IMR-90 (cell line): ENCODE measurements around the gene MEGF11. TPM values are rescaled to one million over a fixed set of nuclear protein-coding genes. Genes with fewer than 3 reads are reported as not detected.

Experiments
- ATAC-seq: fragments of 200-7000 bp; cut with Tn5 transposase; 2 replicates; pipeline ENCODE4 v1.9.1; 2020; ENCODE audit warnings: low read depth, mild to moderate bottlenecking, moderate library complexity
- BruUV-seq: library from RNA; stranded (reverse); fragments of 400-500 nt; replicated peaks from 2 replicates; lab custom pipeline; 2021; lab: Mats Ljungman, UMichigan
- CTCF ChIA-PET: fragments of 300-600 bp; formaldehyde crosslinking; extraction: SDS; loops from one replicate; lab custom pipeline; 2021; ENCODE audit warnings: antibody characterized with exemption; lab: Yijun Ruan, JAX
- POLR2A ChIA-PET: fragments of 300-600 bp; sonication (Branson Sonifier 250); formaldehyde crosslinking; loops from one replicate; lab custom pipeline; 2022; ENCODE audit warnings: antibody characterized with exemption; ENCODE audit not compliant: unreplicated experiment; lab: Charles Lee
- DNase-seq: peaks from one replicate; pipeline ENCODE4 v3.0.0; 2013
- H2AFZ ChIP-seq: replicated peaks from 2 replicates; pipeline ENCODE3; 2013; ENCODE audit warnings: low read length, mild to moderate bottlenecking; ENCODE audit not compliant: poor library complexity
- H2AK5ac ChIP-seq: 2 replicates; pipeline ENCODE4 v1.6.1; 2013; ENCODE audit warnings: low read depth, low read length, inconsistent platforms
- H2AK9ac ChIP-seq: replicated peaks from 2 replicates; pipeline ENCODE3; 2013; ENCODE audit warnings: mild to moderate bottlenecking, low read depth, low read length, moderate library complexity; ENCODE audit not compliant: poor library complexity
- H2BK120ac ChIP-seq: 2 replicates; pipeline ENCODE4 v1.6.1; 2013; ENCODE audit warnings: low read depth, low read length, inconsistent platforms
- H2BK15ac ChIP-seq: 3 replicates; pipeline ENCODE4 v1.6.1; 2013; ENCODE audit warnings: low read depth, low read length, inconsistent platforms
- H2BK20ac ChIP-seq: 2 replicates; pipeline ENCODE4 v1.6.1; 2013; ENCODE audit warnings: low read depth, mild to moderate bottlenecking, inconsistent platforms, low read length, moderate library complexity
- H2BK5ac ChIP-seq: 2 replicates; pipeline ENCODE4 v1.6.1; 2013; ENCODE audit warnings: mild to moderate bottlenecking, low read depth, low read length, inconsistent platforms; ENCODE audit not compliant: poor library complexity, severe bottlenecking
- H3K14ac ChIP-seq: replicated peaks from 2 replicates; pipeline ENCODE4 v1.6.1; 2013; ENCODE audit warnings: low read depth, low read length, inconsistent platforms
- H3K18ac ChIP-seq: 2 replicates; pipeline ENCODE4 v1.6.1; 2013; ENCODE audit warnings: low read depth, low read length, control low read depth
- H3K23ac ChIP-seq: 2 replicates; pipeline ENCODE4 v1.6.1; 2013; ENCODE audit warnings: low read depth, low read length, inconsistent platforms
- H3K27ac ChIP-seq: 2 replicates; pipeline ENCODE4 v1.5.1; 2013; ENCODE audit warnings: mild to moderate bottlenecking, control low read depth, low read length; ENCODE audit not compliant: insufficient read depth
- H3K27me3 ChIP-seq: 2 replicates; pipeline ENCODE4 v1.6.1; 2013; ENCODE audit warnings: low read length; ENCODE audit not compliant: control insufficient read depth, insufficient read depth
- H3K36me3 ChIP-seq: 2 replicates; pipeline ENCODE4 v1.6.1; 2013; ENCODE audit warnings: low read length, mixed read lengths; ENCODE audit not compliant: control insufficient read depth, insufficient read depth
- H3K4ac ChIP-seq: 2 replicates; pipeline ENCODE4 v1.6.1; 2013; ENCODE audit warnings: low read depth, low read length, inconsistent platforms
- H3K4me1 ChIP-seq: 2 replicates; pipeline ENCODE4 v1.6.1; 2013; ENCODE audit warnings: low read length, mixed read lengths; ENCODE audit not compliant: control insufficient read depth, insufficient read depth
- H3K4me2 ChIP-seq: 2 replicates; pipeline ENCODE4 v1.6.1; 2013; ENCODE audit warnings: low read depth, mild to moderate bottlenecking, control low read depth, low read length, moderate library complexity
- H3K4me3 ChIP-seq: 2 replicates; pipeline ENCODE4 v1.5.1; 2013; ENCODE audit warnings: low read depth, mild to moderate bottlenecking, control low read depth, low read length, moderate library complexity; ENCODE audit not compliant: insufficient read depth
- H3K56ac ChIP-seq: 2 replicates; pipeline ENCODE4 v1.6.1; 2013; ENCODE audit warnings: low read length, inconsistent platforms; ENCODE audit not compliant: insufficient read depth; ENCODE audit errors: extremely low read depth
- H3K79me1 ChIP-seq, 2 experiments: 2 replicates each; pipeline ENCODE4 v1.6.1; 2013; ENCODE audit warnings: low read length in 2 of 2, inconsistent platforms in 1 of 2, low read depth in 1 of 2
- H3K9ac ChIP-seq: 2 replicates; pipeline ENCODE4 v1.6.1; 2013; ENCODE audit warnings: low read depth, low read length, control low read depth
- H3K9me1 ChIP-seq: 2 replicates; pipeline ENCODE4 v1.6.1; 2013; ENCODE audit warnings: low read length, inconsistent platforms; ENCODE audit not compliant: insufficient read depth
- H3K9me3 ChIP-seq: 2 replicates; pipeline ENCODE4 v1.6.1; 2013; ENCODE audit warnings: low read length; ENCODE audit not compliant: control insufficient read depth, insufficient read depth
- H4K20me1 ChIP-seq: 2 replicates; pipeline ENCODE4 v1.6.1; 2013; ENCODE audit warnings: low read length, inconsistent platforms; ENCODE audit not compliant: insufficient read depth
- H4K5ac ChIP-seq: 2 replicates; pipeline ENCODE4 v1.6.1; 2013; ENCODE audit warnings: mild to moderate bottlenecking, low read depth, low read length, control low read depth
- H4K8ac ChIP-seq, 2 experiments: 2 replicates each; pipeline ENCODE4 v1.6.1; 2013; ENCODE audit warnings: low read depth in 2 of 2, low read length in 2 of 2, control low read depth in 1 of 2, inconsistent platforms in 1 of 2
- H4K91ac ChIP-seq: 2 replicates; pipeline ENCODE4 v1.6.1; 2013; ENCODE audit warnings: low read depth, low read length, inconsistent platforms; ENCODE audit not compliant: insufficient read depth
- BHLHE40 ChIP-seq: fragments of 150-350 bp; IDR thresholded peaks from 2 replicates; pipeline ENCODE4 v1.6.1; 2016; ENCODE audit warnings: mild to moderate bottlenecking, low read depth, low read length
- CHD1 ChIP-seq: IDR thresholded peaks from 2 replicates; pipeline ENCODE4 v1.6.1; 2012; ENCODE audit warnings: low read depth, low read length, improper control_type of control experiment
- MAZ ChIP-seq: IDR thresholded peaks from 2 replicates; pipeline ENCODE4 v1.6.1; 2012; ENCODE audit warnings: low read depth, mild to moderate bottlenecking, low read length, improper control_type of control experiment, moderate library complexity, borderline replicate concordance
- RAD21 ChIP-seq: IDR thresholded peaks from 2 replicates; pipeline ENCODE4 v1.6.1; 2012; ENCODE audit warnings: low read length, improper control_type of control experiment
- WGBS, 2 experiments: methylation state at CpG; one replicate each; pipeline versions ENCODE4 v1.1.5 to v1.1.7; 2013; ENCODE audit warnings: missing lambda C conversion rate in 2 of 2; ENCODE audit not compliant: insufficient read length in 1 of 2; ENCODE audit errors: extremely low coverage in 2 of 2; 5-methylcytosine and 5-hydroxymethylcytosine counted together
- dilution Hi-C: fragments of 300-500 bp; cut with HindIII; formaldehyde crosslinking; loops from one replicate; pipeline ENCODE4 v1.14.3; 2018; ENCODE audit warnings: low sequenced_read_pairs; ENCODE audit not compliant: unreplicated experiment
- in situ Hi-C: fragments of 300-500 bp; cut with MboI; formaldehyde crosslinking; loops from 3 replicates; pipeline ENCODE4 v1.14.3; 2019; ENCODE audit warnings: low sequenced_read_pairs, inconsistent platforms, mixed read lengths
- intact Hi-C: fragments of 100-400 bp; cut with micrococcal nuclease; formaldehyde crosslinking; loops from 2 replicates; pipeline ENCODE4 v1.10.0; 2022
- polyA plus RNA-seq, 3 experiments: library from polyadenylated mRNA; depleted of rRNA; stranded (reverse); fragments of >200 nt; gene quantifications; 2 replicates each; pipeline ENCODE4 v1.2.3, GENCODE V29; 2012; ENCODE audit warnings: low replicate concordance in 1 of 3
- total RNA-seq: library from RNA; depleted of rRNA; stranded (reverse); fragments of >200 nt; gene quantifications from 2 replicates; pipeline ENCODE4 v1.2.3, GENCODE V29; 2012
- TF ChIP-seq, protein P1 (sequence below): conservative IDR thresholded peaks from 2 replicates; pipeline ENCODE4 v1.5.1; 2012; ENCODE audit warnings: mild to moderate bottlenecking, low read depth, low read length, improper control_type of control experiment
- TF ChIP-seq, protein P2 (sequence below): fragments of 150-350 bp; IDR thresholded peaks from 2 replicates; pipeline ENCODE4 v1.6.1; 2017; ENCODE audit warnings: mild to moderate bottlenecking, antibody characterized with exemption, low read length, low read depth

Gene MEGF11
- total and polyA plus RNA-seq, 2 of the 4 experiments (the other 2 are of a cell fraction): not detected

DNA sequence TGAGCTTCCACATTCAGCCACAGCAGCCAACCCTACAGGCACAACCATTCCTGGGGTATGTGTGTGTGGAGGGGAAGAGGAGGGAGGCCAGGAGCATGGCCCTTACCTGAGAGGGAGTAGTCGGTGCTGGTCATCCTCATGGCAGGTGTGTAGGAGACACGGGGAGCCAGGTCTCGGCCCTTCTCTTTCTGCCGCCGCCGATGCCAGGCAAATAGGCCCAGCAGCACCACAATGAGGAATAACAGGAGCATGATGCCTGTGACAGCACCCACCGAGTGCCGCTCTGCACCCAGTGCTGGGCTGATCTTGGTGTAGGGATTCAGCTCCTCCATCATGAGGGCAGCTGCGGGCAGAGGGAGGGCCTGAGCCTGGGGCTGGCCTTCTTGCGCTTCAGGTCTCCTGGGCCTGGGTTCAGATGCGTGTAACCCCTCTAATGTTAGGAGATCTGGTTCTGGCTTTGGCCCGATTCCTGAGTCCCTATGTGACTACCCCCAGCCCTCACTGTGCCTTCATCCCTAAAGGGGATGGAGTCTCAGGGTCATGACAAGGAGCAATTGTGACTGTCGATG is 339.8 kb downstream of the MEGF11 start:
- no TSS peak for BruUV-seq
- POLR2A ChIA-PET: no interaction called here
- CTCF ChIA-PET: no interaction called here

More for the DNA sequence above, 339.8 kb downstream of the MEGF11 start:
- WGBS, 2 experiments: 92% methylated on average over 5 of the region's 13 CpGs; no CpG with 5 or more reads in 1 of the 2 experiments
- H3K23ac ChIP-seq: no peak overlapping the region
- H4K20me1 ChIP-seq: peaks cover 9% of the 10 kb centered on the region; the same call in 1 of the 2 replicates
- ATAC-seq (no peak), DNase-seq (no peak)
- no peak overlapping the region for H3K56ac ChIP-seq
- H3K9ac ChIP-seq: no peak overlapping the region
- H3K27ac ChIP-seq: no peak overlapping the region
- no peak overlapping the region for H2AFZ ChIP-seq
- no peak overlapping the region for H2AK9ac ChIP-seq
- H3K18ac ChIP-seq: no peak overlapping the region
- H4K8ac ChIP-seq: no peak overlapping the region
- no peak overlapping the region for H2BK15ac ChIP-seq
- intact Hi-C loops: no loop called here
- TF ChIP-seq CHD1 (no peak), BHLHE40 (no peak), RAD21 (no peak), MAZ (no peak)
- TF ChIP-seq, protein P1, sequence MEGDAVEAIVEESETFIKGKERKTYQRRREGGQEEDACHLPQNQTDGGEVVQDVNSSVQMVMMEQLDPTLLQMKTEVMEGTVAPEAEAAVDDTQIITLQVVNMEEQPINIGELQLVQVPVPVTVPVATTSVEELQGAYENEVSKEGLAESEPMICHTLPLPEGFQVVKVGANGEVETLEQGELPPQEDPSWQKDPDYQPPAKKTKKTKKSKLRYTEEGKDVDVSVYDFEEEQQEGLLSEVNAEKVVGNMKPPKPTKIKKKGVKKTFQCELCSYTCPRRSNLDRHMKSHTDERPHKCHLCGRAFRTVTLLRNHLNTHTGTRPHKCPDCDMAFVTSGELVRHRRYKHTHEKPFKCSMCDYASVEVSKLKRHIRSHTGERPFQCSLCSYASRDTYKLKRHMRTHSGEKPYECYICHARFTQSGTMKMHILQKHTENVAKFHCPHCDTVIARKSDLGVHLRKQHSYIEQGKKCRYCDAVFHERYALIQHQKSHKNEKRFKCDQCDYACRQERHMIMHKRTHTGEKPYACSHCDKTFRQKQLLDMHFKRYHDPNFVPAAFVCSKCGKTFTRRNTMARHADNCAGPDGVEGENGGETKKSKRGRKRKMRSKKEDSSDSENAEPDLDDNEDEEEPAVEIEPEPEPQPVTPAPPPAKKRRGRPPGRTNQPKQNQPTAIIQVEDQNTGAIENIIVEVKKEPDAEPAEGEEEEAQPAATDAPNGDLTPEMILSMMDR: no peak
- TF ChIP-seq, protein P2, sequence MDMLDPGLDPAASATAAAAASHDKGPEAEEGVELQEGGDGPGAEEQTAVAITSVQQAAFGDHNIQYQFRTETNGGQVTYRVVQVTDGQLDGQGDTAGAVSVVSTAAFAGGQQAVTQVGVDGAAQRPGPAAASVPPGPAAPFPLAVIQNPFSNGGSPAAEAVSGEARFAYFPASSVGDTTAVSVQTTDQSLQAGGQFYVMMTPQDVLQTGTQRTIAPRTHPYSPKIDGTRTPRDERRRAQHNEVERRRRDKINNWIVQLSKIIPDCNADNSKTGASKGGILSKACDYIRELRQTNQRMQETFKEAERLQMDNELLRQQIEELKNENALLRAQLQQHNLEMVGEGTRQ: no peak
- no peak overlapping the region for H3K4me3 ChIP-seq
- H3K36me3 ChIP-seq: peaks cover 12% of the 10 kb centered on the region
- H3K9me3 ChIP-seq: no peaks in the 10 kb centered on the region
- H3K4me2 ChIP-seq: no peak overlapping the region
- H2BK20ac ChIP-seq: no peak overlapping the region
- H2BK5ac ChIP-seq: no peak overlapping the region
- in situ Hi-C loops: loop anchor here (25.0 kb wide), 1 partner anchor 574 kb away; the partner anchor contains the start of gene SNAPC5
- no peak overlapping the region for H2AK5ac ChIP-seq
- peaks cover 11% of the 10 kb centered on the region; the same call in 1 of the 2 replicates for H3K9me1 ChIP-seq
- H2BK120ac ChIP-seq: no peak overlapping the region
- no peaks in the 10 kb centered on the region for H3K27me3 ChIP-seq
- no peak overlapping the region for H4K5ac ChIP-seq
- no peak overlapping the region for H3K4ac ChIP-seq
- dilution Hi-C loops: no loop called here
- H3K4me1 ChIP-seq: peaks cover 5% of the 10 kb centered on the region; the same call in 1 of the 2 replicates
- no peaks in the 10 kb centered on the region for H3K79me1 ChIP-seq
- no peak overlapping the region for H3K14ac ChIP-seq
- H4K91ac ChIP-seq: no peak overlapping the region
